NCI-H1092 (cell line): ENCODE data around the gene IER5L.
"Not testable (repeated sequence)": the region's sequence is repeated elsewhere in the genome, so short reads cannot be mapped to it uniquely, and the experiment has no call there.

Source experiments
- DNase-seq: peaks from one replicate; lab custom pipeline; 2025; lab: John Stamatoyannopoulos, UW

IER5L gene

DNA sequence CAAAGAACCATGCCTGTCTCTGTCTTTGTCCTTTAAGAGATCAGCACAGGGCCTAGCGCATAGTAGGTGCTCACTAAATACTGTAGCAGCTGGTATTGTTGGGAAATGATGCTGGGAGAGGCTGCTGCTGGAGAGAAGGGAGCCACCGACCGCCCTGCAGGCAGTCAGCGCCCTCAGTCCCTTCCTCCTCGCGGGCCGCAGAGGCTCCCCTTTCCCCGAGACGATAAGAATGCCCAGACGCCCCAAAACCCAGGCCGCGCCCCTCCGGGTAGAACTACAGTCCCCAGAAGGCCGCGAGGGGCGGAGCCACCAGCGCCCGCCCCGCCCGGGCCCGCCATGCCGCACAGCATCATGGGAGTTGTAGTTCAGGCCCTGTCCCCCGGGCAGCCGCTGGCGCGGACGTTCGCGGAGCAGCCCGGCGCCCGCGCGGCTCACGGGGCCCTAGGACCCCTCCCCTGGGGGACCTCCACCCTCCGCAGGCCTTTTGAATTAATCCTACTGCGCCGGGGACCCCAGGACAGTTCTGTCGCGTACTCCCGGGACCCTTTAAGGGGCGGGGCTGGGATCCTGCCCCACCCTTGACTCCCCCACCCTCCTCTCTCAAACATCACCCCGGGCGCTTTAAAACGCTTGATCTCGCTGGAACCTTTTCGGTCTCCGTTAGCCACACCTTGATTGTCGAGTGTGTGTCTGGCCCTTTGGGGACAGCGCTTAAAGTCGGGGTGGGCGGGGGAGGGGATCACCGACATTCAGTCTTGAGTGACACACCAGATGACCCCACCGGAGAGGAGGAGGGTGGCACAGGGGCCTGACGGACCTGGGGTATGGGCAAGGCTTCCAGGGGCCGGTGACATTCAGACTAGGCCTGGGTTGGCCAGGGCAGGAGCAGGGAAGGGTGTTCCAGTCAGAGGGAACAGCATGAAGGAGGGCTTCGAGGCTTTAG lies 24.8 kb upstream of the IER5L start:
- DNase-seq: peak; percentile 39

DNA sequence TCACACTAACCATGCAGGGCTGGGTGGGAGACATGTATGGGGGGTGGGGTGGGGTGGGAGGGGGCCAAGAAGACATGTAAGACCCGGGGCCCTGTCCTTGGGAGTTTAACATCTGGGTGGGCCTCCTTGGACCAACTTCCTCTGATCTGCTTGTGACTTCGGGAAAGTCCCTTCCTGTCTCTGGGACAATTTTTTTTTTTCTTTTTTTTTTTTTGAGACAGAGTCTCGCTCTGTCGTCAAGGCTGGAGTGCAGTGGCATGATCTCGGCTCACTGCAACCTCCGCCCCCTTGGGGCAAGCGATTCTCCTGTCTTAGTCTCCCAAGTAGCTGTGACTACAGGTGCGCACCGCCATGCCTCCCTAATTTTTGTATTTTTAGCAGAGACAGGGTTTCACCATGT lies 23.8 kb upstream of the IER5L start:
- no peak for DNase-seq

DNA sequence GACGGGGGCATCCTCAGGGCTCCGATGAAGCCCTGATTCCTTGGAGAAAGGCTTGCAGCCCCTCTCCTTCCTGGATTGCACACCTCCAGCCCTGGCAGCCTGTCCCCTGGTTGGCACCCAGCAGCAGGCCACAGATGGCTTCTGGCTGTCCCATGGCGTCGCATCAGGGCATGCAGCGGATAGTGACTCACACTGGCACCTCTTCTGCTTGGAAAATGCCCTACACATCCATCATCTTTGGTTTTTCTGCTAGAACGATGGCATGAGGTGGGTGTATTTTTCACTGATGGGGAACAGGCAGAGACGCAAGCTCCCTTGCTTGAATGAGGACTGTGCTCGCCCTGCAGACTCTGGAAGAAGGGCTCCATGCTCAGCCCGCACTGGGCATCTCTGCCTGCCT lies 23.2 kb upstream of the IER5L start:
- DNase-seq: no peak

DNA sequence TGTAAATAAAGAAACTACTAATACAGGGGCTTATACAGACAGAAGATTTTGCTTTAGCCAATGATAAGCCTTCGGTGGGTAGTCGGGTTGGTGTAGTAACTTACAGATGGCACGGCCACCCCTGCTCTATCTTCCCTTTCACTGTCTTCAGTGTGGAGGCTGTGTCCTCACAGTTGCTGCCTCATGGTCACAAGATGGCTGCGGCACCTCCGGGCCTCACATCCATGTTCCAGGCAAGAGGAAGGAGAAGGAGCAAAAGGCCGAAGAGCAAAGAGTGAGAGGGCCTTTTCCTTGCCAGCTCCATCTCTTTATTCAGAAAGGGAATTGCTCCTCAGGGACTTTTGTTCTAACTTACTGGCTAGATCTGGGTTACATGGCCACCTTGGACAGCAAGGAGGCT lies 22.2 kb upstream of the IER5L start:
- DNase-seq: no peak

DNA sequence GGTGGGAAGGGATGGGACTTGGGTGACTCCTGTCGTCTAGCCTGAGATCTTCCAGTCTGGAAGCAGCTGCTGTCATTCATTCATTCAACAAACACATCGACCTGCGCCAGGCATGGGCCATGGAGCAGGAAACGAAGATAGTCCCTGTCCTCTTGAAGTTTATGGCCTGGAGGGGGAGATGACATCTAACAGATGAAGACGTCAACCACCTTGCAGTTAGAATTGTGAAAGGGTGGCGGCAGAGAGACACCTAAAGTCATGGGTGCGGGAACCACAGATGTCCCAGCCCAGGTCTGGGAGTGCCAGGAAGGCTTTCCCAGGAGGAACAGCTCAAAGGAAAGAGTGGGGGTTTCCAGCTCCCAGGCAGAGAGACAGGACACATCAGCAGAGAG lies 21.0 kb upstream of the IER5L start:
- DNase-seq: no peak

DNA sequence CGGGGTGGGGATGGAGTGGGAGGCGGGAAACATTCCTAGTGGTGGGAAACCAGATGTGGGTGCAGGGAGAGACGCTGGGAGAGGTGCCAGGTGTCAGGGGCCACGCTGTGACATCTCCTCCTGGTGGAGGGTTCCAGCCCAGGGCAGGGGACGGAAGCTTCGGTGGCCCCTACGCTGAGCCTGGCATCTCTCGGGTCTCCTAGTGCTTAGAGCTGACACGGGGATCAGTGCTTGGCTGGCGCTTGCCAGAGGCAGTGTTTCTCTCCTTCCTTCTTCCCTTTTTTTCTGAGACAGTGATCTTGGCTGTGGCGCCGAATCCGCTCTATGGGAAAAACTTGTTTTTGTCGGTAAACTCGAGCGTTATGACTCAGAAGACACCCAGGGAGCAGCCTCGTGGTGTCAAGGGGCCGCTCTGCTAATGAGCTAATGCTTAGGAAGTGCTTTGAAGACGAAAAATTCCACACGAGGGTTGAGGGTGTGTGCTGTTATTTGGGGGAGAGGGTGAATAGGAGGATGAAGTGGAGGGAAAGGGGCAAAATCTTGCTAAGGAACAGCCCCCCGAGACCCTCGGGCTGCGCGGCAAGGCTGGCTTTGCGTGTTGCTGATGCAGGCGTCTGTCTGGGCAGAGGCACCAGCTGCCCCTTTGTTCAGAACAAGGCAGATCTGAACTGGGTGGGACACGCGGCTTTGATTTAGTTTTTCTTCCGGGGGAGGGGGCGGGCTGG lies 20.4 kb upstream of the IER5L start:
- no peak for DNase-seq

DNA sequence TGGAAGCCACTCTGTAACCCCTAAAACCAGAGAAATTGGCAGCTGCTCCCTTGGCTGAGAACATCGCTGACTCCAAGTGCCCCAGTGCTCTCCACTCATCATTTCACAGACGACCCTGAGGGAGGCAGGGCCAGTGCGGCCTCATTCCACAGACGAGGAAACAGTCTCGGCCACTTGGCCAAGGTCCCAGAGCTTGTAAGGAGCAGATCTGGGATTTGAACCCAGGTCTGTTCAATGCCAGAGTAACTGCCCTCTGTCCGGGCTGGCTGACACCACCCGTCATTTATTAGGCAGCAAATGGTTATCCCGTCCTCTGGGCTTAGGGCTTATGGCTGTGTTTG lies 19.9 kb upstream of the IER5L start:
- DNase-seq: no peak

DNA sequence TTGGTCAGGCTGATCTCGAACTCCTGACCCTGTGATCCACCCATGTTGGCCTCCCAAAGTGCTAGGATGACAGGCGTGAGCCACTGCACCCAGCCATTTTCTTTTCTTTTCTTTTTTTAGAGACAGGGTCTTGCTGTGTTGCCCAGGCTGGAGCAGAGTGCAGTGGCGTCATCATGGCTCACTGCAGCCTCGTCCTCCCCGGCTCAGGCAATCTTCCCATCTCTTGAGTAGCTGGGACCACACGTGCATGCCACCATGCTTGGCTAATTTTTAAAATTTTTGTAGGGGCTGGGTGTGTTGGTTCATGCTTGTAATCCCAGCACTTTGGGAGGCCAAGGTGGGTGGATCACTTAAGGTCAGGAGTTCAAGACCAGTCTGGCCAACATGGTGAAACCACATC lies 19.0 kb upstream of the IER5L start:
- DNase-seq: not testable (repeated sequence)

DNA sequence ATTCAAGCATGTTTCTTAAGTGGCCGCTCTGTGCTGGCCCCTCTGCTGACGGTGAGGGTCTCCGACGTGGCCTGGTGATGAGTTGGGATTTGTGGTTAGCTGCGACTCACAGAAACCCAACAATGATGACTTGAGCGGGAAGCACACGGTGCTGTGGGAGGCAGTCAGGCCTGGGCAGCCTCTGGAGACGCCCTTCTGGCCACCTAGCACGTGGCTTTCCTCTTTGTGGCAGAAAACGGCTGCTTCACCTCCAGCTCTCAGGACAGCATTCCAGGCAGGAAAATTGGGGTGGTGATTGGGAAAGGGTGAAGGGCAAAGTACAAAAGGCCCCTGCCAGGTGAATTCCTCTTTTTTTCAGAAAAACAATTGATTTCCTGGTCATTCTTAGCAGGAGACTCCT lies 17.5 kb upstream of the IER5L start:
- DNase-seq: no peak

DNA sequence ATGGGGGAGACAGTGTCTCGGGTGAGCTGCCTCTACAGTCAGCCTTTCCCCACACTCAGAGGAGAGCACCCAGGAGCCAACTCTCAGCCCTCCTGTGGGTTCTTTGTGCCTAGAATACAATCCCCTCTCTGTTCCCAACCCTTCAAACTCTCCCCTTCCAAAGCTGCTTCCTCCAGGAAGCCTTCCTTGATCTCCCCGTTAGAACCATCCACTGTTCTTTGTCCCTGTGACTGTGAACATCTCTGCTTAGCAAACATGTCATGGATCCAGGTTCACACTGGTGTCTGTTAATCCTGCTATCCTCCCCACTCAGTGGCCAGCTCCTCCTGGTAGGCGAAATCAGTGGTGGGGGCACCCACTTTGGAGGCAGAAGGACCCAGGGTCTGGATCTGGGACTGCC lies 16.2 kb upstream of the IER5L start:
- no peak for DNase-seq

DNA sequence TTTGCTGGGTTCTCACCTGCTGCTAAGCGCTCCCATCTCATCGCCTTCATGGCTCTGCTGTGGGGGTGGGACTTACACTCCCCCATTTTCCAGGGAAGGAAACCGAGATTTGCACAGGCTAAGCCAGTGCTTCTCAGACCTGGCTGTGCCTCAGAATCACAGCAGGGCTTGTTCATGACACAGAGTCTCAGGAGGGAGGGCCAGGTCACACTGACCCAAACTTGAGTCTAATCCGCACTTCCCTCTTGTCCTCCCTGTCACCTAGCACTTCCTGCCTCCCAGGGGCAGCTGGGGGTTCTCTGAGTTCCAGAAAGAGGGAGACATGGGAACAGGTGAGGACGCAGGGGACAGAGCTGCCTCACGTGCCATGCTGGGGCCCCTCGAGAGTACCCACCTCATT lies 15.6 kb upstream of the IER5L start:
- DNase-seq: no peak

DNA sequence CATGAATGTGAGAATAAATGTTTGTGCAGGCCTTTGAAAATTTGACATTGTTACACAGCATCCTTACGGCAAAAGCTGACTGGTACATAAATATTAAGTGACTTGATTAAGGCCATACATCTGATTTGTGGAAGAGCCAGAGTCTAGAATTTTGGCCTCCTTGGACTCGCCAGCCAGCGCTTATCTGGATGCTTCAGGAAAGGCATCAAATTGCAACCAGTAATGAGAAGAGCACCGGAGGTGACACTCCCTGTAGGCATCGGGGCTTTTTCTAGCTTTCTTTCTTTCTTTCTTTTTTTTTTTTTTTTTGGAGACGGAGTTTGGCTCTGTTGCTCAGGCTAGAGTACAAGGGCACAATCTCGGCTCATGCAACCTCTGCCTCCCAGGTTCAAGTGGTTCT lies 13.2 kb upstream of the IER5L start:
- DNase-seq: no peak

DNA sequence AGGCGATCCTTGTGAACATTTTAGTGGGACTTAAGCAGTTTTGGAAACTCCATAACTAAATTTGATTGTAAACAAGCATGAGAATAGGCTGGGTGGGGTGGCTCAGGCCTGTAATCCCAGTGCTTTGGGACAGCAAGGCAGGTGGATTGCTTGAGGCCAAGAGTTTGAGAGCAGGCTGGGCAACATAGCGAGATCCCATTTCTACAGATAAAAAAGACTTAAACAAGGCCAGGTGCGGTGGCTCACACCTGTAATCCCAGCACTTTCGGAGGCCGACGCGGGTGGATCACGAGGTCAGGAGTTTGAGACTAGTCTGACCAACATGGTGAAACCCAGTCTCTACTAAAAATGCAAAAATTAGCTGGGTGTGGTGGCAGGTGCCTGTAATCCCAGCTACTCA lies 11.9 kb upstream of the IER5L start:
- not testable (repeated sequence) for DNase-seq

DNA sequence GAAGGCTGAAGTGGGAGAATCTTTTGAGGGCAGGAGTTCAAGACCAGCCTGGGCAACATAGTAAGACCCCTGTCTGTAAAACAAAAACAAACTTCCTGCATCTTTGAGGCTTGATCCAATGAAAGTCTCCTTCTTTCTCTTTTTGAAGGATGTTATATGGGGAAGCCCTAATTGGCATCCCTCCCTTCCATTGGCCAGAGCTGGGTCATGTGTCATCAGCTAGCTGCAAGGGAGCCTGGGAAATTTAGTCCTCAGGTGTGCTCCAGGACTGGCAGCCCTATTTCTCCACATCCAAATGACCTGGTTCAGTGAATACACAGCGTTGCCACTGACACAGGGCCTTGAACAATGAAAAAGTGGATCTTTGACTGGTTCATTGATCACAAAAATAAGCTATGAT lies 9.0 kb upstream of the IER5L start:
- DNase-seq: no peak

DNA sequence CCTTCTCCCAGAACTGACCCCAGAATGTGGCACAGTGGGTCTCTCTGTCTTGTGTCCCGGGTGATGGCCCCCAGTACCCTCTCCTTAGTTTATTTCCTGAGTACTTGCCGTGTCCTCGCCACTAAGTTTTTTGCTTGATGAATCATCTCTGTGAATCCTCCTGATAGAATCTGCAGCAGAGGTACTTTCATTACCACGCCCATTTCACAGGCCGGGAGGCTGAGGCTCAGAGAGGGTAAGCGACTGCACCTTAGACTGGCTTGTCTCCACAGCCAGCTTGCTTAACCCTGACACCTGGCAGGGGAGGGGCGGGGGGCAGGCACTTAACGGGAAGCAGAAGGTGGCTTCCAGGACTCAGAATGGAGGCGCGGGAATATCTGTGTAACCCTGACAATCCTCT lies 7.9 kb upstream of the IER5L start:
- DNase-seq: no peak

DNA sequence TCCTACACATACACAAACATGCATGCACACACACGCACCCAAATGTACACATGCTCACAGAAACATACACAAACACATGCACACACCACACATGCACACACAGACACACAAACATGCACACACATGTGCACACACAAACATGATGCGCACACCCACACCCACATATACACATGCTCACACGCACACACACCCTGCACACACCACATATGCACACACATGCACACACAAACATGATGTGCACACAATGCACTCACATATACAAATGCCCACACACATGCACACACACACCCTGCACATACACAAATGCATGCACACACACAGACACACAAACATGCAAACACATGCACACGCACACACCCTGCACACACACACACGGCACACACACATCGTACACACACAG lies 7.3 kb upstream of the IER5L start:
- DNase-seq: no peak

DNA sequence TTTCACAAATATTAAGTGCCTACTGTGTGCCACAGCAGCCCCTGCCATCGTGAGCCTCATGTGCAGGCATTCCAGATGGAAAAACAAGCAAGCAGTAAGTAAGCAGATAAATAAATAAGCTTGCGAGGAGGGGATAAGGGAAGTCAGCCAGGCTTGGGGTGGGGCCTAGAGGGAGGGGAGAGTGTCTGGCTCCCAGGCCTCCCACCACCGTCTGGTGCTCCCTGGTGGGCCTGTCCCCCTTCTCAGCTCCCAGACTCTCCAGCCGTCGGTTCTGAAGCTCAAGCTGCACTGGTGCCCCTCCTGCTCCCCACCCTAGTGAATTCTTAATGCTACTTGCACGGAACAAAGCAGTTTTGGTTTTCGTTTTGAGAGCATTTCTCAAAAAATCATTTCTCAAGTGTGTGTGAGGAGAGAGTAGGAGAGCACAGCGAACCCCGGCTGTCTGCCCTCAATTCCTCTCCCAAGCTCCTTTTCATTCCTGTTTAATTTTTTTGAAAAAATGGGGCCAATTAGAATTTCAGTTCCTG lies 6.6 kb upstream of the IER5L start:
- DNase-seq: no peak

DNA sequence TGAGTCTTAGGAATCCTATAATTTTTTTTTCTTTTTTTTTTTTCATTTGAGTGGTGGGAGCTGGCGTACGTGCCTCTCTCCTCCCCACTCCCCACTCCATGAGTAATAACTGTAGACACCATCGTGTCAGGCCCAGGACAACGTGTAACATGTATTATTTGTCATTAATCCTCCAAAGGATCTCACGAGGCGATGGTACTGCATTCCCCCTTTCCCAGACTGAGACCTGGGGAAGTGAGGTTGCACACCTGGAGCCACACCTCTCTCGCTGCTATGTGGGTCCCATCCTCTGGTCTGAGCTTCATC lies 6.1 kb upstream of the IER5L start:
- no peak for DNase-seq

DNA sequence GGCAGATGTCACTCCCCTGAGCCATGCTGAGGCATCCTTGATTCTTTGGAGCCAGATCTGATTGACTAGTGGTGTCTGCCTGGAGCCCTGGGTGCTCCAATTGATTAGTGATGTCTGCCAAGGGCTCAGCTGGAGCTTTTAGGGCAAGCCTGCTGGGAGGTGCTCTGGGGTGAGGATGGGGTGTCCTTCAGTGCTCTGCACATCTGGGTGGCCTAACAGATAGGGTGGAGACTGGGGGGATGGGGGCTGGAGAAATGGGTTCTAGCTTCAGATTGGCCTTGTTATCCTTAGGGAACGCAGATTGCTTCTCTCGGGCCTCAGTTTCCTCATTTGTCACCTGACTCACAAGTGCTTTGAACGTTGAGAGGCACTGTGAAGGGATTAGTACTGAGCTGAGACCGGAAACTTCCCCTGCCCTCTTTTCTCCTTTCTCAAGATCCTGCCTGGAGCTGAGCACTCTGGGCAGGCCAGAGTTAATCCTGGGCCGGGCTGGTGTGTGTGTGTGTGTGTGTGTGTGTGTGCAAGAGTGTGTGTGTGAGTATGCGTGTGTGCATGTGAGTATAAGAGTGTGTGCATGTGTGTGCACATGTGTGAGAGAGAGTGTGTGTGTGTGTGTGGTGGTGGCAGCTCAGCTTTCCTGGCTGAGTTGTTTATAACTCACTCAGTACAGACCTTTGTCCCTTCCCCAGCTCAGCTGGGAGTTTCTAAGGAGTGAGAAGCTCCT lies 5.6 kb upstream of the IER5L start:
- no peak for DNase-seq

DNA sequence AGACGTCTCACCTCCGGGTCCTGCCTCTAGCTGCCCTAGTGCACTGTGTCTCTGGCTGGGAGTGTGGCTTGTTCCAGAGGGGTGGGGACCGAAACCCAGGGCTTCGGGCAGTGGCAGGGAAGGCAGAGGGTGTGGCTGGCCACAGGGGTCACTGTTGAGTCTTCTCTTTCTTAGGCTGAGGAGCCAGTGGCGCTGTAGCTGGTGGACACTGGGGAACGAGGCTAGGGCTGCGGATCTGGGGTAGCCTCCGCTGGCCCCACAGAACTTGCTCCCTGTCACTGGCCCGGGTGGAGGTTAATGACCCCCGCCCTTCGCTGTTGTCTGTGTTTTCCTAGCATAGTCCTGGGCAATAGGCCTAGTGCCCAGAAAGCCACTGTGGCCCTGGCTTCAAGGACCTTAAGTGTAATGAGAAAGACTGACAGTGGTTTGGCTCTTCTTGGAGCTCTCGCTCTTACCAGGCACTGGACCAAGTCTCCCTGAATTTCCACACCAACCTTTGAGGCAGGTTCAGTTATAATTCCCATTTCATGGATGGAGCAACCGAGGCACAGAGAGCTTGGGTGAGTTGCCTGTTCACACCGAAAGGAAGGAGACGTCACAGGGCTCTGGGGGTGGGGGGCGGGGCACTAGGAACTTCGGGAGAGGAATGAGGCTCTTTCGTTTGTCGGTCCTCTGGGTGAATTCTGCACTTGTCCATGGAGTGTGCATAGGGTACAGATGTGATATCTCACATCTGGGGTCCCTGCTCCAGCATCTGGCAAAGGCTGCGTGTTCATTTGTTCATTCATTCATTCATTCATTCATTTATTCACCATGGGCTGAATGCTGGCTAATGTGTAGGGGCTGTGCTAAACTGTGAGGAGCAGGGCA lies 4.8 kb upstream of the IER5L start:
- DNase-seq: no peak

DNA sequence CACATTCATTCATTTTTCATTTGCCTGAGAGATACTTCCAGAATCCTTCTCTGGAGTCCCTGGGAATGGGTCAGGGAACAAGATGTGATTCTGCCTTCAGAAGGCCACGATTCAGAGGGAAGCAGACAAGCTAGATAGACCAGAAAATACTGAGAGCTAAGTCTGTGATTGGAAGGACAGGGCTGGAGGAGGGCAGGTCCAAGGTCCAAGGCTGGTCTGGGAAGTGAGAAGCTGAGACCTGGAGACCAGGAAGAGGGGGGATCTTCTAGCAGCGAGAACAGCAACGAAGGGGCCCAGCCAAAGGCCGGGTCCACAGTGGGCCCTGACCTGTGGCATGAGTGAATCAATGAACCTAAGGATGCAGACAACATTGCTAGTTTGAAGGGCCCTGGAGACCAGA lies 4.1 kb upstream of the IER5L start:
- DNase-seq: no peak

DNA sequence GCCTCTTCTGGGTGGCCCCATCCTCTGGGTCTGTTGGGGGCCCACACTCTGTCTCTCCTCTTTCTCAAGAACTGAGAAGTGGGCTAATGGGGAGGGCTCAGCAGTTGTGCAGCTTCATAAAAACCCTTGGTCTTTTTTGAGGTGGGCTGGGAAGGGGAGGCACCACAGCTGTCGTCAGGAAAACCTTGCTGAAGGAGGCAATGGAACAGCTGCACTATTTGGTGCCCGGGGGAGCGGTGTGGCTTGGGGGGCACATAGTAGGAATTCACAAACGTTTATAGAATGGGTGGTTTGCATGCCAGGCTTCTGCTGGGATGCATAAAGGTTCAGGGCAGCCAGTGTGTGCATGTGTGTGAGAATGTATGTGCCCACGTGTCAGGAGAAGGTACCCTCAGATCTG lies 3.2 kb upstream of the IER5L start:
- no peak for DNase-seq
